ENCODE data around the gene MCC. TPM values are rescaled to one million over a fixed set of nuclear protein-coding genes. Genes with fewer than 3 reads are reported as not detected.

The MCC gene
- total RNA-seq, 4 donors from 2014 or later: 17.0 to 24.8 (median 21.0) TPM

DNA sequence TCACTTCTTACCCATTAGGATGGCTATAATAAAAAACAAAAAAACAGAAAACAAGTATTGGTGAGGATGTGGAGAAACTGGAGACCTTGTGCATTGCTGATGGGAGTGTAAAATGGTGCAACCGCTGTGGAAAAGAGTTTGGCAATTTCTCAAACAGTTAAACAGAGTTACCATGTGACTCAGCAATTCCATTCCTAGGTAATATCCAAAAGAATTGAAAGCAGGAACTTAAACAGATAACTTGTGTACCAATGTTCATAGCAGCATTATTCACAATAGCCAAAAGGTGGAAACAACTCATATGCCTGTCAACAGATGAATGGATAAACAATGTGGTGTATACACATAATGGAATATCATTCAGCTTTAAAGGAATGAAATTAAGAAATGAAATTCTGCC lies 482.8 kb downstream of the MCC start:
- TF ChIP-seq CTCF (IDR thresholded peaks at IDR 0.05): no peak
- no peak for TF ChIP-seq POLR2A (IDR thresholded peaks at IDR 0.05; ENCODE audit: low read depth)
- no peak for TF ChIP-seq POLR2AphosphoS5 (IDR thresholded peaks at IDR 0.05)
- TF ChIP-seq EP300 (IDR thresholded peaks at IDR 0.05): no peak
- H3K9me3 ChIP-seq: no peaks in the 10 kb centered on the region
- no peaks in the 10 kb centered on the region for H3K4me1 ChIP-seq
- no peaks in the 10 kb centered on the region for H3K27me3 ChIP-seq
- peaks cover 21 to 64% (median 45%) of the 10 kb centered on the region in 4 donors for H3K36me3 ChIP-seq
- no peak for DNase-seq (ENCODE audit: extremely low spot score)
- intact Hi-C loops (cut with DNase I): no loop called here
- no peak overlapping the region for H3K27ac ChIP-seq (replicated peaks in 1 of 4)
- WGBS: 77% methylated on average over 1 of the region's 1 CpG
- no peak overlapping the region for H3K4me3 ChIP-seq

DNA sequence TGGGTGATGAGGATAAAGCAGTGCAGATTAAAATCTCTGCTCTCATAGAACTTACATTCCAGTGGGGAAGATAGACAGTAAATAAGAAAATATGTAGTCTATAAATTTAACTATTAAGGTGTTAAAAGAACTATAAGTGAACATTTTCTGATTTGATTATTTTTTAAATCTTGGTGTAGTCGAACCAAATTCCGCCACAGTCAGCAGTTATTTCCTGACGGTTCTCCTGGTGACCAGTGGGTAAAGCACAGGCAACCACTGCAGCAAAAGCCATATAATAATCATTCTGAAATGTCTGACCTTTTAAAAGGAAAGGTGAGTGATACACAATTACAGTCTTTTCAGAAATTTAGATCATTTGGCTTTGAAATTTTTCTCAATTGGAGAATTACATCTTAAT lies 484.5 kb downstream of the MCC start:
- no peaks in the 10 kb centered on the region for H3K4me1 ChIP-seq
- no peaks in the 10 kb centered on the region for H3K27me3 ChIP-seq
- peaks cover 21 to 58% (median 42%) of the 10 kb centered on the region in 4 donors for H3K36me3 ChIP-seq
- 87% methylated on average over 3 of the region's 3 CpGs for WGBS
- TF ChIP-seq CTCF (IDR thresholded peaks at IDR 0.05) (no peak), POLR2A (IDR thresholded peaks at IDR 0.05; ENCODE audit: low read depth) (no peak), POLR2AphosphoS5 (IDR thresholded peaks at IDR 0.05) (no peak), EP300 (IDR thresholded peaks at IDR 0.05) (no peak)
- DNase-seq (ENCODE audit: extremely low spot score): no peak
- no peaks in the 10 kb centered on the region for H3K9me3 ChIP-seq
- intact Hi-C loops (cut with DNase I): no loop called here
- no peak overlapping the region for H3K4me3 ChIP-seq
- H3K27ac ChIP-seq (replicated peaks in 1 of 4): no peak overlapping the region

- H3K27me3 ChIP-seq: no peaks in the 10 kb centered on the region
- H3K9me3 ChIP-seq: no peaks in the 10 kb centered on the region
- H3K4me3 ChIP-seq: no peak overlapping the region
- WGBS: 95% methylated on average over 5 of the region's 5 CpGs
- no peak for DNase-seq (ENCODE audit: extremely low spot score)
- H3K27ac ChIP-seq (replicated peaks in 1 of 4): no peak overlapping the region
- H3K36me3 ChIP-seq: peaks cover 21 to 54% (median 36%) of the 10 kb centered on the region in 4 donors
- H3K4me1 ChIP-seq: no peaks in the 10 kb centered on the region
- TF ChIP-seq EP300 (IDR thresholded peaks at IDR 0.05): no peak
- TF ChIP-seq POLR2A (IDR thresholded peaks at IDR 0.05; ENCODE audit: low read depth): no peak
- TF ChIP-seq CTCF (IDR thresholded peaks at IDR 0.05): no peak
- TF ChIP-seq POLR2AphosphoS5 (IDR thresholded peaks at IDR 0.05): no peak
- intact Hi-C loops (cut with DNase I): no loop called here
Measured at GRCh38 chr5:113002423-113002822, 485.8 kb downstream of the MCC start.

DNA sequence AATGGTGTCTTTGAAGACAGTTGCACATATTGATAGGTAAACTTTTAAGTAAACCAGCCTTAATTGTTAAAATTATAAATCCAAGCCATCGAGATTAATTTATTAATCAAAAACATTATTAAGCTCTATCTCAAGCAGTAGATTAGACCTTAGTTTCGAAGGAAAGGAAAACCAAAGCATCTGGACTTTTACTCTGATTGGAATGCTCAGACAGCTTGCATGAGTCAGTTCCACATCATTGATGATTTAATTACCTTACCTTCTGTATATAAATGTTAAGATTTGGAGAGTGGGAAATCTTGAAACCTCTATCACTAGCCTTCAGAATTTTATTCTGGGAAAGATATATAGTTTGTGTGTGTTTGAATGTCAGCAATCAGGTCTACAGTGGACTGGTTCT lies 487.8 kb downstream of the MCC start:
- no peaks in the 10 kb centered on the region for H3K27me3 ChIP-seq
- H3K9me3 ChIP-seq: no peaks in the 10 kb centered on the region
- H3K4me1 ChIP-seq: peaks cover 4 to 10% (median 7%) of the 10 kb centered on the region in 4 donors
- DNase-seq (ENCODE audit: extremely low spot score): no peak
- no peak for TF ChIP-seq POLR2AphosphoS5 (IDR thresholded peaks at IDR 0.05)
- no peak for TF ChIP-seq EP300 (IDR thresholded peaks at IDR 0.05)
- no peak for TF ChIP-seq CTCF (IDR thresholded peaks at IDR 0.05)
- TF ChIP-seq POLR2A (IDR thresholded peaks at IDR 0.05; ENCODE audit: low read depth): no peak
- H3K4me3 ChIP-seq: no peak overlapping the region
- H3K36me3 ChIP-seq: peaks cover 21 to 45% (median 33%) of the 10 kb centered on the region in 4 donors
- intact Hi-C loops (cut with DNase I): no loop called here
- no peak overlapping the region for H3K27ac ChIP-seq (replicated peaks in 1 of 4)
- WGBS: 94% methylated on average over 2 of the region's 2 CpGs

GRCh38 chr5:112998296-112998695 lies 490.0 kb downstream of the MCC start:
- intact Hi-C loops (cut with DNase I): loop anchor here (5.0 to 10.0 kb wide), 3 partner anchors 379 to 607 kb away; partner anchors contain the start of gene YTHDC2
- Histone ChIP-seq H3K27me3 (no peaks in the 10 kb centered on the region), H3K36me3 (peaks cover 21 to 42% (median 31%) of the 10 kb centered on the region in 4 donors), H3K4me1 (peaks cover 4 to 10% (median 7%) of the 10 kb centered on the region in 4 donors), H3K9me3 (no peaks in the 10 kb centered on the region), H3K4me3 (no peak overlapping the region), H3K27ac (replicated peaks in 1 of 4) (no peak overlapping the region)
- no peak for DNase-seq (ENCODE audit: extremely low spot score)
- no peak for TF ChIP-seq CTCF (IDR thresholded peaks at IDR 0.05)
- WGBS: 86% methylated on average over 4 of the region's 4 CpGs
